ENCODE measurements around the gene HOATZ.

DNA sequence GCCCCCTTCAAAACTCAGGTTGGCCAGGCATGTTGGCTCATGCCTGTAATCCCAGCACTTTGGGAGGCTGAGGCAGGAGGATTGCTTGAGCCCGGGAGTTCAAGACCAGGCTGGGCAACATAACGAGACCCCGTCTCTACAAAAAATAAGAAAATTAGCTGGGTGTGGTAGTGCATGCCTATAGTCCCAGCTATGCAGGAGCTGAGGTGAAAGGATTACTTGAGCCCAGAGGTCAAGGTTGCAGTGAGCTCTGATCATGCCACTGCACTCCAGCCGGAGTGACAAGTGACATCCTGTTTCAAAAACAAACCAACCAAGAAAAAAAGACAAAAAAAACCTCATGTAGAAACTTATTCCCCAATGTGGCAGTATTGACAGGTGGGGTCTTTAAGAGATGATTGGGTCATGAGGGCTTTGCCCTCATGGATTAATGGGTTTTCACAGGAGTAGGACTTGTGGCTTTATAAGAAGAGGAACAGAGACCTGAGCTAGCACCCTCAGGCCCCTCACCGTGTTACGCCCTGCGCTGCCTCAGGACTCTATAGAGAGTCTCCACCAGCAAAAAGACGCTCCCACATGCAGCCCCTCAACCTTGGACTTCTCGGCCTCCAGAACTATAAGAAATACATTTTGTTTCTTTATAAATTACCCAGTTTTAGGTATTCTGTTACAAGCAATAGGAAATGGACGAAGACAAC lies 48.3 kb downstream of the HOATZ start:
- TF ChIP-seq POLR2AphosphoS5 (IDR thresholded peaks at IDR 0.05; ENCODE audit: insufficient read depth, low read depth, low read length) (no peak), POLR2A (IDR thresholded peaks at IDR 0.05; ENCODE audit: low read depth, low read length) (no peak), JUN (IDR thresholded peaks at IDR 0.05; ENCODE audit: borderline replicate concordance, insufficient read depth, insufficient read length, low read depth) (no peak)
- TF ChIP-seq, protein P1, sequence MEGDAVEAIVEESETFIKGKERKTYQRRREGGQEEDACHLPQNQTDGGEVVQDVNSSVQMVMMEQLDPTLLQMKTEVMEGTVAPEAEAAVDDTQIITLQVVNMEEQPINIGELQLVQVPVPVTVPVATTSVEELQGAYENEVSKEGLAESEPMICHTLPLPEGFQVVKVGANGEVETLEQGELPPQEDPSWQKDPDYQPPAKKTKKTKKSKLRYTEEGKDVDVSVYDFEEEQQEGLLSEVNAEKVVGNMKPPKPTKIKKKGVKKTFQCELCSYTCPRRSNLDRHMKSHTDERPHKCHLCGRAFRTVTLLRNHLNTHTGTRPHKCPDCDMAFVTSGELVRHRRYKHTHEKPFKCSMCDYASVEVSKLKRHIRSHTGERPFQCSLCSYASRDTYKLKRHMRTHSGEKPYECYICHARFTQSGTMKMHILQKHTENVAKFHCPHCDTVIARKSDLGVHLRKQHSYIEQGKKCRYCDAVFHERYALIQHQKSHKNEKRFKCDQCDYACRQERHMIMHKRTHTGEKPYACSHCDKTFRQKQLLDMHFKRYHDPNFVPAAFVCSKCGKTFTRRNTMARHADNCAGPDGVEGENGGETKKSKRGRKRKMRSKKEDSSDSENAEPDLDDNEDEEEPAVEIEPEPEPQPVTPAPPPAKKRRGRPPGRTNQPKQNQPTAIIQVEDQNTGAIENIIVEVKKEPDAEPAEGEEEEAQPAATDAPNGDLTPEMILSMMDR (IDR thresholded peaks at IDR 0.05; ENCODE audit: extremely low read depth in 1 of 2, insufficient read depth in 1 of 2, low read depth in 1 of 2, low read length in 2 of 2): no peak
